Fibroblast of the aortic adventitia (primary cell): ENCODE measurements around the gene OGDHL. TPM values are rescaled to one million over a fixed set of nuclear protein-coding genes. Genes with fewer than 3 reads are reported as not detected.

Experiments
- DNase-seq: peaks from one replicate; pipeline ENCODE4 v3.0.0-alpha.2; 2010; ENCODE audit warnings: low read depth
- H3K4me3 ChIP-seq: 2 replicates; pipeline ENCODE4 v1.5.1; 2011; ENCODE audit warnings: low read depth, mild to moderate bottlenecking, control low read depth, low read length, moderate library complexity
- total RNA-seq: library from RNA; depleted of rRNA; stranded (reverse); fragments of >200 nt; gene quantifications from 2 replicates; pipeline ENCODE4 v1.2.3, GENCODE V29; 2012; ENCODE audit warnings: low replicate concordance
- TF ChIP-seq, protein P1 (sequence below): IDR thresholded peaks from 2 replicates; pipeline ENCODE4 v1.5.1; 2011; ENCODE audit warnings: mild to moderate bottlenecking, low read length, control low read depth, inconsistent platforms; ENCODE audit not compliant: insufficient read depth

Gene OGDHL
- total RNA-seq, 1 donor: under 0.01 TPM

DNA sequence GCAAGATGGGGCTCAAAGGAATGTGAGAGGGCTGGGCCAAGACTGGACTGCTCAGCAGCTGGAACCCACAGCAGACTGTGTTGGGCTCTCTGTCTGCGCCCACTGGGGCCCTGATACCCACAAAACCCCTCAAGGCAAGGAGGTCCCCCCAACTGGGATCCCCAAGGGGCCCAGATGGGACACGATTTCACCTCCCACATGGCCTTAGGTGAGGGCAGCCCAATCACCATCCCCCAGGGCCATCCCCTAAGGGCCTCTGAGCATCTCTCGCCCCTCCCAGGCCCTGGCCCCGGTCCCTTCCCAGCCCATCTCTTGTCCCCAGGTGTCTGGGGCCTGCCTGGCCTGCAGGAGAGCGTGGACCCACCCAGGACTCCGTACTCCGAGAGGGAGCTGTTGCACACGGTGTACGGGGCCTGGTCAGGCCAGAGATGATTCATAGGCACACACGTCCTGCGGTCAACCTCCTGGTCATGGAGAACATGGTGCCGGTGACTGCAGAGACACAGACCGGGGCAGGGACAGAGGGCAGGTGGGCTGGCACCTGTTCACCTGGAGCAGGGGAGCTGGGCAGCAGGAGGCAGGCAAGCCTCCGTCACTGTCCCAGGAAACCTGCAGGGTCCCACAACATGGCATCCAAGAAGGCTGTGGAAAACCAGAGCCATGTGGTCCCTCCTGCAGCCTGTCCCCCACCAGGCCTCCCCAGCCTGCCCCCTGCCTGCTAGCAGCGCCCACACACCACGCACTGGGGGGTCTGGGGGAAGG lies 21.6 kb downstream of the OGDHL start:
- no peak overlapping the region for H3K4me3 ChIP-seq
- DNase-seq: no peak
- TF ChIP-seq, protein P1, sequence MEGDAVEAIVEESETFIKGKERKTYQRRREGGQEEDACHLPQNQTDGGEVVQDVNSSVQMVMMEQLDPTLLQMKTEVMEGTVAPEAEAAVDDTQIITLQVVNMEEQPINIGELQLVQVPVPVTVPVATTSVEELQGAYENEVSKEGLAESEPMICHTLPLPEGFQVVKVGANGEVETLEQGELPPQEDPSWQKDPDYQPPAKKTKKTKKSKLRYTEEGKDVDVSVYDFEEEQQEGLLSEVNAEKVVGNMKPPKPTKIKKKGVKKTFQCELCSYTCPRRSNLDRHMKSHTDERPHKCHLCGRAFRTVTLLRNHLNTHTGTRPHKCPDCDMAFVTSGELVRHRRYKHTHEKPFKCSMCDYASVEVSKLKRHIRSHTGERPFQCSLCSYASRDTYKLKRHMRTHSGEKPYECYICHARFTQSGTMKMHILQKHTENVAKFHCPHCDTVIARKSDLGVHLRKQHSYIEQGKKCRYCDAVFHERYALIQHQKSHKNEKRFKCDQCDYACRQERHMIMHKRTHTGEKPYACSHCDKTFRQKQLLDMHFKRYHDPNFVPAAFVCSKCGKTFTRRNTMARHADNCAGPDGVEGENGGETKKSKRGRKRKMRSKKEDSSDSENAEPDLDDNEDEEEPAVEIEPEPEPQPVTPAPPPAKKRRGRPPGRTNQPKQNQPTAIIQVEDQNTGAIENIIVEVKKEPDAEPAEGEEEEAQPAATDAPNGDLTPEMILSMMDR: no peak

DNA sequence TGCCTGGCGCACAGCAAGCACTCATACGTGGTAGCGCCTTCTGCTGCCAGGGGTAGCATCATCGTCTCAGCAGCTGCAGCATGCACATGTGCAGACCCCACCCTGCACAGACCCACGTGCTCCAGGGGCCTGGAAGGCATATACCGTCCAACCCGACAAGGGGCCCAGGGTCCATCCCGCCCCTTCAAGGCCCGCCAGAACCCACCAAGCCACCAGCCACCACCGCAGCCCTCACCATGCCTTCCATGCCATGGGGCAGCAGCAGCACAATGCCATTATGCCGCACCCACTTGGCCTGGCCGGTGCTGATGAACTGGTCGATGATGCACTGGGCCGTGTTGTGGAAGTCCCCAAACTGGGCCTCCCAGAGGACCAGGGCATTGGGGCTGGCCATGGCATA lies 22.7 kb downstream of the OGDHL start:
- TF ChIP-seq, protein P1: no peak
- no peak overlapping the region for H3K4me3 ChIP-seq
- no peak for DNase-seq

DNA sequence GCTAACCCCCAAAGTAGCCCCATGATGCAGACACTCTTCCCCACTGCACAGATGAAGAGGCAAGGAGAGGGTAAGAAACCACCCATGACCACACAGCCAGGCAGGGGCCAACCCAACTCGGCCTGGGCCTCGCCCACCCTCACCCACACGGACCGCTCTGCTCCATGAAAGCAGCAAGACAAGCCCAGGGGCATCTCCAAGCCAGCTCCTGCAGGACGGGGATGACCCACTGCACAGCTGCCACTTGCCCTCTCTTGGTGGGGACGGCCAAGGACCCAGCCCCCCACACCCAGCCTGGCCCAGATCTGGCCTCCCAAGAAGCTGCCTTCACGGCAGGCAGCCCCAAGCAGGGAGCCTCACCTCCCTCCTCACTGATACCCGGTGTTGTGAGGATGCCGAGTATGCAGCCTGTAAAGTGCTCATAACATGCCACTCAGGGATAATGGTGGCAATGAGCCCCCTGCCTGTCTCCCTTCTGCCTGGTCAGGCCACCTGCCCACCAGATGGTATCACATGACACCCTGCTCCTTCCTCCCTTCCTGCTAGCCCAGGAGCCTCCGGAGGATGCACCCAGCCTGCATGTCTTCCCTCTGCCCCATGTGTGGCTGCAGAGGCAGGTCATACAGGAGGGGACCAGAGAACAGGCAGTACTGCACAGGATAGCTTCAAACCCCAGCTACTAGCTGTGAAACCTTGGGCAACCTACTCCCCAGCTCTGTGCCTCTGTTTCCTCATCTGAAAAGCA lies 23.3 kb downstream of the OGDHL start:
- TF ChIP-seq, protein P1: no peak
- no peak for DNase-seq
- no peak overlapping the region for H3K4me3 ChIP-seq

DNA sequence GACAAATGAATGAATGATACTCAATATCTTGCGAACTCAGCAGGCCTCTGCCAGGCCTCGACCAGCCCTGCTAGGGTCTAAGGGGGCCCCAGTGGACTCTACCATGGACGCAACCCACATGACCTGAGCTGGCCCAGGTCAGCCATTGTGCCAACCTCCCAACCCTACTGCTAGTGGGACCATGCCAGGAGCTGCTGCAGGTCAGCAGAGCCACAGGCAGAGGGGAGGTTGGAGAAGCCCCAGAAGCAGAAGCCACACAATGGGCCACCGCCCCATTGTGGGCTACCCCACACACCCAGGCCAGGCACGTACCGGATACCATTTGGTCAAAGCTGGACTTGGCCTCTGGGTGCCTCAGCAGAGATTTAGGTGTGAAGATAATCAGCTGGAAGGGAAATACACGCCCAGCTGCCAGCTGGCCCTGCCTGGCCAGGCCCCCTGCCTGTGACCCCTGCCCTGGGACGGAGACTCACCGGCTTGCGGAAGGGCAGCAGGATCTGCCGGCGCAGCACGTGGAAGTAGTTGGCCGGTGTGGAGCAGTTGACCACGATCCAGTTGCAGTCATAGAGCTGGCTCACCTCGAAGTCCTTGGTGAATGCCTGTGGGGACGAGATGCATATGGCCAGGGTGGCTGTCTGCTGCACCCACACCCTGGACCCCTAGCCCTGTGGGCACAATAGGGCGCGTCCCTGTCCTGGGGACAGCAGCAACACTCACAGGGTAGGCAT lies 24.5 kb downstream of the OGDHL start:
- no peak overlapping the region for H3K4me3 ChIP-seq
- TF ChIP-seq, protein P1: no peak
- no peak for DNase-seq

DNA sequence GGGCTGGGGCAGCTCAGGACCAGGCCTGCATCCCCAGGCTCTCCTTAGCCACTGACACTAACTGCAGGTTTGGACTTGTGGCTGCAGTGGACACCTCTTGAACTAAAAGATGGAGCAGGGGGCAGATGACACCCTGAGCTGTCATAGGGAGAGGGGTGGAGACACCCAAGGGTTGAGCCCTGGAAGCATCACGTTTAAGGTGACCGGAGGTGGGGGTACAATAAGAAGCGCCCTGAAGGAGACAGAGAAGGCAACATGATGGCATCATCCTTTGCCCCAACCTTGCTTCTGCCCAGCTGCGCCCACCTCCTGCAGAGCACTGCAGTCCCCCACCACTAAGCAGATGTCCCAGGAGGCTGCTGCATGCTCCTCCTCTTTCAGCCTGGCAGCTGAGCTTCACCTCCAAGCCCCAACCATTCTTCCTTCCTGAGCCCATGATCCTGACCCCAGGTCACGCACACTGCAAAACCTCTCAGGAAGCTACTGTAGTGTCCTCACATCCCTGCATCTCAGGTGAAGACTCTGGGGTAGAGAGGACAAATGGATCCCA lies 25.5 kb downstream of the OGDHL start:
- H3K4me3 ChIP-seq: no peak overlapping the region
- DNase-seq: no peak
- TF ChIP-seq, protein P1: no peak

DNA sequence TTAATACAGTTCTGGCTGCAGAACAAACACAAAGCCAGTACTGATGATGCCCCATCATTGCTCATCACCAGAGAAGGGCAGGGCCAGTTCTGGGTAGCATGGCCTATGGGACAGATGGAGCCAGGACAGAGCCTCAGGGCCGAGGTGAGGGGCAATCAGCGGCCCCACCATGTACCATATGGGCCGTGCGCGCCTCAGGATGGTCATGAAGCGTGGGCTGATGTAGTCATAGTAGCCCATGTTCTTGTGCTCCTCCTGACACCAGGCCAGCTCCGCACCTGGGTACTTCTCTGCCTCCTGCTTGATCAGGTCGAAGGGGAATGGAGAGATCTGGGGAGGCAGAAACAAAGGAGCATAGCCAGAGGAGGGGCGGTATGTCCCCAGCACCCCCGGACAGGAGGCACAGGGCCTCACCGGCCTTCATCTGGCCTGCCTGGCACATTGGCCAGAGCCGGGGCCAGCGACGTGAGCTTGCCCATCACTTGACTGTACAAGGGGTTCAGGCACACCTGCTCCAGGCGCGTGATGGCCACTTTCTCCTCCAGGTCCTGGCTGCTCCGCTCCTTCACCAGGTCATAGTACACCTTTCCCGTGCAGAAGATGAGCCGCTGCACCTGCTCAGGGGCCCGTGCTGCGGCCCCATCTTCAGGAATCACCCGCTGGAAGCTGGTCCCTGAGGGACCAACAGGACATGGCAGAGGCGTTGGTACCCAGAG lies 26.1 kb downstream of the OGDHL start:
- TF ChIP-seq, protein P1: no peak
- DNase-seq: no peak
- H3K4me3 ChIP-seq: no peak overlapping the region
